ENCODE data around the gene OBSCN. TPM values are rescaled to one million over a fixed set of nuclear protein-coding genes. Genes with fewer than 3 reads are reported as not detected.

The OBSCN gene
- total RNA-seq, 1 donor from 2014 or later: 22.1 TPM

DNA sequence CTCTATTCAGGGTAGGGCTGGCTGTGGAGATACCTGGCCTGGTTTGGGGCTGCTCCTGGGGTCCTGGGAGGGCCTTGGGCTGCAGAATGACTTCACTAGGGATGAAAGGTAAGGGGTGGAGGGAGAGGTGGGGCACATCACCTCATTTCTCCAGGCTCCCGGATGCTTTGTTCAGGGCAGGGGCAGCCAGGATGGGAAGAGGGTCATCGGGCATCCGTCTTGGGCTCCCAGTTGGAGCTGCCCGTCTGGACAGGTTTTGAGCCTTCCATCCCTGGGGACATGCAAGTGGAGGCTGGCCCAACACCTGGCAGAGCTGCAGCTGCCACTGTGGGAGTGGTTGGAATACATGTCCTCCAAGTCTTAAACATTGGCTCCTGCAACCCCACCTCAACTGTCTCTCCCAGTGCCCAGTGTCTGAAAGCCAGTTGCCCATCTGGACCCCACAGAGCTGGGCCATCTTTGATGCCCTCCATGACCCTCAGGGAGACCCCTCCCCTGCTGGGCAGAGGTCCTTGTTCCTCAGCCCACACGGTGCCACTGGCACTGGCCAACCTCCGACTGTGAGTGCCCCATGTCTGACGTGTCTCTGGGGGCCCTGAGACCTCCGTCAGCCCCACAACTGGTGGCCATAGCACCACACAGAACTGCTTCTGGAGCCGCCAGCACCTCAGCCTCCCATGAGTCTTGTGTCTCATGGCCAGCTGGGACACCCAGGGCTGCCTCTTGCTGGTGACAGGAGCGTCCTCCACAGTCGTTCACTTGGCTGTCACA lies 145.9 kb downstream of the OBSCN start:
- no peaks in the 10 kb centered on the region for H3K4me1 Mint-ChIP-seq (ENCODE audit: low read depth)
- no peak overlapping the region for H3K27ac Mint-ChIP-seq
- H3K27me3 Mint-ChIP-seq (ENCODE audit: low read depth): no peaks in the 10 kb centered on the region
- no peak for DNase-seq (ENCODE audit: low spot score)
- intact Hi-C loops (cut with micrococcal nuclease): no loop called here
- H3K9me3 Mint-ChIP-seq: no peaks in the 10 kb centered on the region
- no peaks in the 10 kb centered on the region for H3K36me3 Mint-ChIP-seq (ENCODE audit: low read depth)
- H3K4me3 Mint-ChIP-seq (ENCODE audit: low read depth): no peak overlapping the region

DNA sequence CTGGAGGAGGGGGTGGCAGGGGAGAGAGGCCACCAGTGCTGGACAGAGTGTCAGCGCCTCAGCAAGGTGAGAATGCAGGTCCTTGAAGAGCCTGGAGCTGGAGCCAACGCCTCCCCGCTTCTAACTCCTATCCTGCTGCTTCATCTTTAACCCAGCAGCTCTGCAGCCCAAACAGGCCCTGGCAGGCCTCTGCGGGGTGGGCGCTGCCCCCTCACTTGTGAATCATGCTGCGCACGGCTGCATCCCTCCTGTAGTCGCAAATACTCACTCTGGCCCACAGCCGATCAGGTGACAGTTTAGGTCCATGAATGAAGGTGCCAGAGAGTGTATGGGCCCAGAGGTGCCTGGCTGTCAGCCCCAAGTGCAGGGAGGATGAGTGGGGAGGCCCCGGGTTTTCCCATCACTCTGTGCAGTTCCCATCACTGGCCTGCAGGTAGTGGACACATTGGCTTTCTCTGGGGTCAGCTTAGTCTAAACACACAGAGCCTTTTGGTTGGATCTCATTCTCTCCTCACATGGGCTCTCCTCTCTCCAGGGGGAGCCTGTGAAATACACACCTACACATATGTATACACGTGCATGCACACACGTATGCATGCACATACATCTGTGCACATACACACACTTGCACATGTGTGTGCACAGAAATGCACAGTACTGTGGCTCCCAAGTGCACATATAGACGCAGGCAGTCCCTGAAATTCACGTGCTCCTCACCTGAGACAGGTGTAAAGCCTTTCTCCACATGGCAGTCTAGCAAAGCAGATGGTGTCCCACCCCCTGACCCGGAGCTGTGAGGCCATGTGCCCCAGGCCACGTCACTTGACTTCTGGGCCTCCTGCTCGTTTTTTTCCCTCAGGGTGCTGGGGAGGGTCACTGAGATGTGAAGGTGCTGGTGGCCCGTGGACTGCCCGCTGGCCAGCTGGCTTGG lies 146.8 kb downstream of the OBSCN start:
- Mint-ChIP-seq H3K27ac (no peak overlapping the region), H3K4me1 (ENCODE audit: low read depth) (no peaks in the 10 kb centered on the region), H3K36me3 (ENCODE audit: low read depth) (no peaks in the 10 kb centered on the region), H3K9me3 (no peaks in the 10 kb centered on the region), H3K4me3 (ENCODE audit: low read depth) (no peak overlapping the region), H3K27me3 (ENCODE audit: low read depth) (no peaks in the 10 kb centered on the region)
- intact Hi-C loops (cut with micrococcal nuclease): no loop called here
- DNase-seq (ENCODE audit: low spot score): no peak

DNA sequence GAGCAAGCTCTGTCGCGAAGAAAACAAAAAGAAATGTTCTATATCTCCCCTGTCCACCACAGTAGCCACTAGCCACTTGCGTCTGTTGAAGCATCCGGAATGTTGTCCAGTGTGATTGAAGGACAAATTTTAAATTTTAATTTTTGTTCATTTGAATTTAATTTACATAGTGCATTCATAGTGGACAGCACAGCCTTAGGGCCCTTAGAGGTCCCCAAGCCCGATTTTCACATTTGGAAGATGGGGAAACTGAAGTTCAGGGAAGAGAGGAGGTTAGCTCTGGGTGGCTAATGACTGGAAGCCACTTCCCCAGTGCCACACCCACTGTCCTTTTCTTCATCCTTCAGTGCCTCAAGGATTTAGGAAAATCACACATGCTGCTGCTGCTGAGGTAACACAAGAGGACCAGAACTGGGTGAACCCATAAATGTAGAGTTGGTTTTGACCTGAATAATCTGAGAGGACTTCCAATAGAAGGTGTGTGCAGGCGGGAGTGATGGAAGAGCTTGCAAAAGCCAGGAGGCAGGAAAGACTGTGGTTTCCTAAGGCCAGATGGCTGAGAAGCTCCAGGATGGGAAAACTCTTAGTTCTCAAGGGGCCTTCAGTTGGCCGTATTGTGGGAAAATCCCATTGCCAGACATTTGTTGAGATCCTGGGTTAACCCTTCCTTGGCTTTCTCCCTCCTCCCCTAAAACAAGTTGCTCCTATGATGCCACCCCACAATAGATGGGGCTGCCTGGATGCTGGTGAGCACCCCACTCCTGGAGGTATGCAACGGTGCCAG lies 149.2 kb downstream of the OBSCN start:
- DNase-seq (ENCODE audit: low spot score): no peak
- Mint-ChIP-seq H3K27ac (no peak overlapping the region), H3K9me3 (no peaks in the 10 kb centered on the region), H3K4me3 (ENCODE audit: low read depth) (no peak overlapping the region), H3K4me1 (ENCODE audit: low read depth) (no peaks in the 10 kb centered on the region), H3K36me3 (ENCODE audit: low read depth) (no peaks in the 10 kb centered on the region), H3K27me3 (ENCODE audit: low read depth) (no peaks in the 10 kb centered on the region)
- intact Hi-C loops (cut with micrococcal nuclease): no loop called here

DNA sequence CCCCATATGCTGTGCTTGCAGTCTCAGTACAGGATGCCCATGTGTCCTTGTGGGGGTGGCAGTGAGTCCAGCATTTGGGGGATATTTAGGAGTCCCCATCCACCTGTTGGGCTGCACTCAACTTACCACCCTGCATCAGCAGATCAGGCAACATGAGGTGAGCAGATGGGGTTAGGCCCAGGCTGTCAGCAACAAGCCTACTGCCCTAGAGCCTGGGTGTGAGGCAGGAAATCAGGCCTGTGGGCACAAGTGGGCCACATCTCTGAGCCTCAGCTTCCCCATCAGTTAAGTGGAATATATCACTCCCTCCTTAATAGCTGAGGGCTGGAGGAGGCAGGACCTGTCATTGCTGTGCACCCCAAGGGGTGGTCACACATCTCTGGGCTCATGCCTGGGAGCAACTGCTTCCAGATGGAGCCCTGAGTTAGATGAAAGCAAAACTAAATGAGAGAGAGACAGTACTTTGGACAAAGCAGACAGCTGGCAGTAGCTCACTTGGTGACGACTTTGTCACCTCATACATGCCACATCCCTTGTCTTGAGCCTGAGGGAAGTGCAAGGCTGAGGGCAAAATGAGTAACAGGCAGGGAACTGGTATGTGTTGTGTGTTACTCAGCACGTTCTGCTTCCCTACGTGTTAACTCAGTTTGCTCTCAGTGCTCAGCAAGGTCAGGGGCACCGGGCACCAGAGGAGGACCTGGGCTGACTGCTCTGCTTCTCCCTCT lies 150.4 kb downstream of the OBSCN start:
- Mint-ChIP-seq H3K4me3 (ENCODE audit: low read depth) (no peak overlapping the region), H3K36me3 (ENCODE audit: low read depth) (no peaks in the 10 kb centered on the region), H3K9me3 (no peaks in the 10 kb centered on the region), H3K4me1 (ENCODE audit: low read depth) (no peaks in the 10 kb centered on the region), H3K27ac (no peak overlapping the region), H3K27me3 (ENCODE audit: low read depth) (no peaks in the 10 kb centered on the region)
- no peak for DNase-seq (ENCODE audit: low spot score)
- intact Hi-C loops (cut with micrococcal nuclease): no loop called here

DNA sequence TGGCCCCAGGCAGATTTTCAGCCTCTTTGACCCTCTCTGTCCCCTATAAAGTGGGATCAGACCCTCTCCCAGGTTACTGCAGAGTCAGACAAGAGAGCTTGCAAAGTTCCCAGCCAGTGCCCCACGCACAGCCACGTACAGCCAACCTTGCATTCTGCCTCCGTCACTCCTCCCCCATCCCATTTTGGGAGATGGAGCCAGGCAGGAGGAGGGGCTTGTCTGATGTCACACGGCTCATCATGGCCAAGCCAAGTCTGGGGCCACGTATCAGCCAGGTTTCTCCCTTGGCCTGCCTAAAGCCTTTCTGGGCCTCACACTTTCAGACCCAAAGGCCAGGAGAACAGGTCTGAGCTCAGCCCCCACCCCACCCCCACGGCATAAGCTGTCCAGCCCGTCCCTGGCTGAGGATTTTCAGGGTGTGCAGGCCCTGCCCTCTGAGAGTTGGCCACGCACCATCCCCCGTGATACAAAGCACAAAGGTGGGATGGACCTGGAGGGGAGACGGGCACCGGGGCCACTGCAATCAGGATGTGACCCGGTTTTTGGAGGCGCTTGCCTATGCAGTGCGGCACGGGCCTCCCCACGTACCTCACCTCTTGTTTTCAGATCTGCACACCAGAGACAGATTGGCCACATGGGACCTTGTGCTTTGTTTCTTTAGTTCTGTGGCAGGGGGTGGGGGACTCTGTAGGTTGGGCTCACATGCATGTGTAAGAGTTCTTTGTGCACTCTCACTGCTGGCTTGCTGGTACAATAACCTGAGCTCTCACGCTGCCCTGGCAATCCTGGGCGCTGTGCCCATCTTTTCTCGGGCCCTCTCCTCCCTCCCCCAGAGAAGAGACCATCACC lies 151.1 kb downstream of the OBSCN start:
- intact Hi-C loops (cut with micrococcal nuclease): no loop called here
- H3K4me3 Mint-ChIP-seq (ENCODE audit: low read depth): no peak overlapping the region
- no peaks in the 10 kb centered on the region for H3K9me3 Mint-ChIP-seq
- no peak for DNase-seq (ENCODE audit: low spot score)
- H3K27me3 Mint-ChIP-seq (ENCODE audit: low read depth): no peaks in the 10 kb centered on the region
- no peaks in the 10 kb centered on the region for H3K36me3 Mint-ChIP-seq (ENCODE audit: low read depth)
- H3K4me1 Mint-ChIP-seq (ENCODE audit: low read depth): no peaks in the 10 kb centered on the region
- no peak overlapping the region for H3K27ac Mint-ChIP-seq

DNA sequence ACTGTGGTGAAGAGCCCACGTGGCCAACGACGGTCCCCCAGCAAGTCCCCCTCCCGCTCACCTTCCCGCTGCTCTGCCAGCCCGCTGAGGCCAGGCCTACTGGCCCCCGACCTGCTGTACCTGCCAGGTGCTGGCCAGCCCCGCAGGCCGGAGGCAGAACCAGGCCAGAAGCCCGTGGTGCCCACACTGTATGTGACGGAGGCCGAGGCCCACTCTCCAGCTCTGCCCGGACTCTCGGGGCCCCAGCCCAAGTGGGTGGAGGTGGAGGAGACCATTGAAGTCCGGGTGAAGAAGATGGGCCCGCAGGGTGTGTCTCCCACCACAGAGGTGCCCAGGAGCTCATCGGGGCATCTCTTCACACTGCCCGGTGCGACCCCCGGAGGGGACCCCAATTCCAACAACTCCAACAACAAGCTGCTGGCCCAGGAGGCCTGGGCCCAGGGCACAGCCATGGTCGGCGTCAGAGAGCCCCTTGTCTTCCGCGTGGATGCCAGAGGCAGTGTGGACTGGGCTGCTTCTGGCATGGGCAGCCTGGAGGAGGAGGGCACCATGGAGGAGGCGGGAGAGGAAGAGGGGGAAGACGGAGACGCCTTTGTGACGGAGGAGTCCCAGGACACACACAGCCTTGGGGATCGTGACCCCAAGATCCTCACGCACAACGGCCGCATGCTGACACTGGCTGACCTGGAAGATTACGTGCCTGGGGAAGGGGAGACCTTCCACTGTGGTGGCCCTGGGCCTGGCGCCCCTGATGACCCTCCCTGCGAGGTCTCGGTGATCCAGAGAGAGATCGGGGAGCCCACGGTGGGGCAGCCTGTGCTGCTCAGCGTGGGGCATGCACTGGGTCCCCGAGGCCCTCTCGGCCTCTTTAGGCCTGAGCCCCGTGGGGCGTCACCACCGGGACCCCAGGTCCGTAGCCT lies 152.0 kb downstream of the OBSCN start:
- H3K9me3 Mint-ChIP-seq: no peaks in the 10 kb centered on the region
- intact Hi-C loops (cut with micrococcal nuclease): no loop called here
- H3K27ac Mint-ChIP-seq: no peak overlapping the region
- no peak overlapping the region for H3K4me3 Mint-ChIP-seq (ENCODE audit: low read depth)
- no peak for DNase-seq (ENCODE audit: low spot score)
- no peaks in the 10 kb centered on the region for H3K27me3 Mint-ChIP-seq (ENCODE audit: low read depth)
- H3K36me3 Mint-ChIP-seq (ENCODE audit: low read depth): no peaks in the 10 kb centered on the region
- H3K4me1 Mint-ChIP-seq (ENCODE audit: low read depth): no peaks in the 10 kb centered on the region

DNA sequence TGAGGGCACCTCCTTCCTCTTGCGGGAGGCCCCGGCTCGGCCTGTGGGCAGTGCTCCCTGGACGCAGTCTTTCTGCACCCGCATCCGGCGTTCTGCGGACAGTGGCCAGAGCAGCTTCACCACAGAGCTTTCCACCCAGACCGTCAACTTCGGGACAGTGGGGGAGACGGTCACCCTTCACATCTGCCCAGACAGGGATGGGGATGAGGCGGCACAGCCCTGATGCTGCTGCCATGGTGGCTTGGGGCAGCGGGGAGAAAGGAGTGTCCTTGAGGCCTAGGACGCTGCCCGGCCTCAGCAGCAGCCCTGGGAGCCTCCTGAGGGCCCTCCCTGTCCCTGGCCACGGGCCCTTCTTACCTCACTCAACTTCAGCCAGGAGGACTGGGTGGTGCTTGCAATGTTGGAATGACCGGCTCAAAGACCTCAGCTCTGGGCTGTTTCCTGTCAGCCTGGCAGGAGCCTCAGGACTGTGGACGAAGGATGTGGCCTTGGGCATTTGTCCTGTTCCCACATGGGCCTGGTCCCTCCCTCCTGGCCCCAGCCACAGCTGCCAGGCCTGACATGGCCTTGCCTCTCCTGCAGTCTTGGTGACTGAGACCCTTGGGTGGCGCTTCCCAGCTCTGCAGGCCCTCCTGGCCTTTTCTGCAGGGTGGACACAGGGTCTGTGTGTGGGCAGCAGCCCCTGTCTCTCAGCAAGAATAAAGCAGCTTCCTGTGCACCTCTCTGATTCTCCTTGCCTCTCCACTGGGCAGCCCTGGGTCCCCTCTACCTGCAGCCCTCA lies 152.9 kb downstream of the OBSCN start:
- Mint-ChIP-seq H3K4me1 (ENCODE audit: low read depth) (no peaks in the 10 kb centered on the region), H3K4me3 (ENCODE audit: low read depth) (no peak overlapping the region), H3K27ac (no peak overlapping the region), H3K9me3 (no peaks in the 10 kb centered on the region), H3K36me3 (ENCODE audit: low read depth) (no peaks in the 10 kb centered on the region), H3K27me3 (ENCODE audit: low read depth) (no peaks in the 10 kb centered on the region)
- DNase-seq (ENCODE audit: low spot score): no peak
- intact Hi-C loops (cut with micrococcal nuclease): no loop called here

DNA sequence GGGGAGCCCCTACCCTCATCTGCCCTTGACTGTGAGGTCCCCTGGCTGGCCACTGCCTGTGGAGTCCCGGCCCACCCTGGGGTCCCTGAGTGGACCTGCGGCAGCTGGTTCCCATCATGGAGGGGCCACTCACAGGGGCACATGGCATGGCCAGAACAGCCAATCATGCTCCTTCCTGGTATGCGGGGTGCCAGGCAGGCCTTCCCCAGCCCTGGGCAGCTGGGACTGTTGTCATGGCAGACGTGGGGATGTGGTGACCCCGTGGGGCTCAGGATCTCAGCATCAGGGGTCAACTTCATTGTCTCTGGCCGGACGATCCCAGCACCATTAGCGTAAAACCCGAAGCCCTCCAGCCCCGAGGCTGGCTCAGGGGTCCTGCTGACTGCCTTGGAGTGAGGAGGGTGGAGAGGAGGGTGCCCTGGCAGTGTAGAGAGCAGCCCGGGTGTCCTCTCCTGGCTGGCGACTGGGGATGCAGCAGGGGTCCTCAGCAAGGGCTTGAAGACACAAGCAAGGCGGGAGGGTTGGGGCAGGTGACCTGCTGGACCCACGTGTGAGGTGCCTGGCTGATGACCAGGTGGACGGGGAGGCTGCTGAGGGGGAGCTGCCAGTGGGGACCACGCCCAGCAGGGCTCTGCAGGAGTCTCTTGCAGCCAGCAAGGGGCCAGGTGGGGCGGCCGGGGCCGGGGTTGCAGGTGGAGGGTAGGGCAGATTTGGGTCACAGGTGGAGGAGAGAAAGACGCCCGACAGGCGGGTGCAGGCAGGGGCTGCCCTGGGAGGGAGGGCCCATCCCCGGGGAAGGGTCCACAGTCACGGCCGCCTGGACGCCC lies 153.7 kb downstream of the OBSCN start:
- Mint-ChIP-seq H3K9me3 (no peaks in the 10 kb centered on the region), H3K27me3 (ENCODE audit: low read depth) (no peaks in the 10 kb centered on the region), H3K27ac (no peak overlapping the region), H3K36me3 (ENCODE audit: low read depth) (no peaks in the 10 kb centered on the region), H3K4me3 (ENCODE audit: low read depth) (no peak overlapping the region), H3K4me1 (ENCODE audit: low read depth) (no peaks in the 10 kb centered on the region)
- DNase-seq (ENCODE audit: low spot score): no peak
- intact Hi-C loops (cut with micrococcal nuclease): no loop called here

DNA sequence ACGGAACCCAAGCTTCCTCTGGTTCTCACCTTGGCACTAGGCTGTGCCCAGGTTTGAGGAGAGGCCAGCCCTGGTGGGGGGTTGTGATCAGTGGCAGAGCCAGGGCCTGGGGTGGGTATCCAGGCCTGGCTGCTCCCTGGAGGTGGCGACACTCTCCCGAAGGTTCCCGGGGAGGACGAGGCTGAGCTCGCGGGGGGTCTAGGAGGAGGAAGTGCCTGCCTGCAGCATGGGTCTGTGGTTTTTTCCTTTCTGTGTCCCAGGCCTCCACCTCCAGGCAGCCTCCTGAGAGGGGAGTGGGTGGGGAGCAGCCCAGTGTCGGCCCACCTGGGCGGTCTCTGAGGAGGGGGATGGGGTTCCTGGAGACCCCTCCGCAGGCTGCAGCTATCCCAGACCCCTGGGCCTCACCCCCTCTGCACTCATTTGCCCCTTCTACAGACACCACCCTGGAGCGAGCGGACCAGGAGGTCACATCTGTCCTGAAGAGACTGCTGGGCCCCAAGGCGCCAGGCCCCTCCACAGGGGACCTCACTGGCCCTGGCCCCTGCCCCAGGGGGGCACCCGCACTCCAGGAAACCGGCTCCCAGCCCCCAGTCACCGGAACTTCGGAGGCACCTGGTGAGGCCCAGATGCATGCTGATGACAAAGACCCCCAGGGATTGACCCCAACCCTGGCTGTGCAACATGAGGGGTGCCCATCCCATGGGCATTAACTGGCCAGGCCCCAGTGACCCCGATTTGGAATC lies 154.5 kb downstream of the OBSCN start:
- Mint-ChIP-seq H3K36me3 (ENCODE audit: low read depth) (no peaks in the 10 kb centered on the region), H3K9me3 (no peaks in the 10 kb centered on the region), H3K4me3 (ENCODE audit: low read depth) (no peak overlapping the region), H3K27me3 (ENCODE audit: low read depth) (no peaks in the 10 kb centered on the region), H3K4me1 (ENCODE audit: low read depth) (no peaks in the 10 kb centered on the region), H3K27ac (no peak overlapping the region)
- no peak for DNase-seq (ENCODE audit: low spot score)
- intact Hi-C loops (cut with micrococcal nuclease): no loop called here

Data from activated T-helper 2 cell treated with anti-CD3 and anti-CD28 coated beads, Interferon-gamma antibody, Interleukin-2, Interleukin-4, amounts not matched to agents 10 μg/mL and 5 μg/mL and 100 μg/mL, durations not matched to agents 14 hours and 24 hours and 36 hours (primary cell).